T-helper 2 cell treated with Interferon-gamma antibody and Interleukin-4, amounts not matched to agents 100 ng/mL and 5 ng/mL, for 36 hours (primary cell): ENCODE results near the gene GOLGA6L7. TPM values are rescaled to one million over a fixed set of nuclear protein-coding genes. Genes with fewer than 3 reads are reported as not detected.
"Not testable (repeated sequence)": the region's sequence is repeated elsewhere in the genome, so short reads cannot be mapped to it uniquely, and the experiment has no call there.

Experiments used
- intact Hi-C: fragments of 100-400 bp; cut with micrococcal nuclease; formaldehyde crosslinking; loops from one replicate; pipeline ENCODE4 v1.15.1; 2023
- total RNA-seq: library from RNA; stranded (reverse); gene quantifications from 2 replicates; pipeline ENCODE4 v1.2.3, GENCODE V29; 2022

GOLGA6L7 gene
- not detected in 2 replicates for total RNA-seq

GRCh38 chr15:28848521-28848920, at the start of gene GOLGA6L7:
TSS of gene GOLGA6L7 (minus strand) at chr15:28848644. CDS start at chr15:28848549, 95 bp downstream.
- intact Hi-C loops = not testable (repeated sequence)

GRCh38 chr15:28897861-28898585, 49.6 kb upstream of the GOLGA6L7 start:
- intact Hi-C loops = no loop called here

GRCh38 chr15:28896951-28897350, 48.5 kb upstream of the GOLGA6L7 start:
- intact Hi-C loops = no loop called here

GRCh38 chr15:28895566-28895965, 47.1 kb upstream of the GOLGA6L7 start:
- intact Hi-C loops = no loop called here

DNA sequence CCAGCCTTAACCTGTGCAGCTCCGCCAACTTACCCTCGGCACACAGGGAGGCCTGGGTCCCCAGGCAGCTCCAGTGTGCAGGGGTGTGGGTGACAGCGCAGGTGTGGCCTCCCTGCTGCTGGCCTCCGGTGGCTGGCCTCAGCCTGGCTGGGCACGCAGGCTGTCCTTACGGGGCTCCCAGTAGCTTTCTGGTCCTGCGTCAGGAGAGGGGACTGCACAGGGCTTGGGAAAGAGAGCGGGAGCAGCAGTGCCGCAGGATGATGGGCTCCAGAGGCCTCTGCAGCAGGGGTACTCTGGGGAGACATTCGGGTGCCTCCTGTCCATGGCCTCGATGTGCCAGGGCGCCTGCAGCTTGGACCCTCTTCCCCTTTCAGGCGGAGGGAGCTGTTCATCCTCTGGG, 46.7 kb upstream of the GOLGA6L7 start:
- intact Hi-C loops = no loop called here

- intact Hi-C loops = no loop called here
Observed at GRCh38 chr15:28894631-28895030, 46.2 kb upstream of the GOLGA6L7 start.

DNA sequence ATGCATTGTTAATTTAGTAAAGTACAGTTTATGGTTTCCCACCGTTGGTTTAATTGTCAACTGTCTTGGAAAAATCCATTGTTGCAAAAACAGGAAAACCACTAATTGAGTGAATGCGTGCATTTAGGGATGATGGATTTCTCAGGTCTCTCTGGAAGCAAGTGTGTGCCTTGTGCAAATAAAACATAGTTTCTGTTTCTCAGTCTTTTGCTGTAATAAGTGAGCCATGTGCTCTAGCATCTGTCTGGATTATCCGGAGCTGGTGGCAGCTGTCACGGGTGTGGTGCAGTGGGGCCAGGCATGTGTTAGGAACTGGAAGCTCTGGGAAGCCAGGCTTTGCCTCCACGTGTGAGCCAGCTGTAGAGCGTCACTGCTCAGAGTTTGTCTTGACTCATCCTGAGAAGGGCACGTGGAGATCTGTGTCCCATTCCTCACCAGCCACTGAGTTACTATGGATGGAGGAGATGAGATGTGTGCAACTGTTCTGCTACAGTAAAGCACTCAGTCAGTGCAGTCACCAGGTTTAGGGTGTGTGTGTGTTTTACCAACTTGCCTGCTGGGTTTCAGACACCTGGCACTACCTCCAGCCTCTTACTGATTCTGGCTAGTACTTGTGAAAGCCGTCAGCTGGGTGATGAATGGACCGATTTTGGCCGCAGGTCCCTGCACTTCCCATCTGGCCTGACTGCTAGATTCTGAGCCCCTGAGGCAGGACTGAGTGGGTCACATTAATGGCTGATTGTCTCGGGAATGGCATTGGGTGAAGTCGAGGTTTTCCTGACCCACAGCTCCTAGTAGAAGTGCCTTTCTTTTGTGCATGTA, 44.6 kb upstream of the GOLGA6L7 start:
- intact Hi-C loops = no loop called here

DNA sequence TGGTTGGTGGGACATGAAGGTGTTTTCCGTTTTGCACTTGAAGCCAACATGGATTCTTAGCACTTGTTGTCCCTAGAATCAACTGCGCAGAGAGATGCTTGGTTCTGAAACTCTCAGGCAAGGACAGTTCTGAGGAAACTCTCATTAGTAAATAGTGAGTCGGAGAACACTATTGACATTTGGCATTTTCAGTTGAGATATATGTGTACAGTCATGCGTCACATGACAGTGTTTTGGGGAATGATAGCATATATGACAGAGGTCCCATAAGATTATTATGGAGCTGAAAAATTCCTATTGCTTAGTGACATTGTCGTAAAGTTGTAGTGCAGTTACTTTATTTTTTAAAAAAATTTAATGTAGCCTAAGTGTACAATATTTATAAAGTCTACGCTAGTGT, 43.1 kb upstream of the GOLGA6L7 start:
- intact Hi-C loops = loop anchor here (2.0 kb wide), 1 partner anchor 83 kb away; no protein-coding TSS in a partner anchor

- intact Hi-C loops = loop anchor here (2.0 kb wide), 1 partner anchor 84 kb away; no protein-coding TSS in a partner anchor
Observed at GRCh38 chr15:28890711-28891495, 42.5 kb upstream of the GOLGA6L7 start.

DNA sequence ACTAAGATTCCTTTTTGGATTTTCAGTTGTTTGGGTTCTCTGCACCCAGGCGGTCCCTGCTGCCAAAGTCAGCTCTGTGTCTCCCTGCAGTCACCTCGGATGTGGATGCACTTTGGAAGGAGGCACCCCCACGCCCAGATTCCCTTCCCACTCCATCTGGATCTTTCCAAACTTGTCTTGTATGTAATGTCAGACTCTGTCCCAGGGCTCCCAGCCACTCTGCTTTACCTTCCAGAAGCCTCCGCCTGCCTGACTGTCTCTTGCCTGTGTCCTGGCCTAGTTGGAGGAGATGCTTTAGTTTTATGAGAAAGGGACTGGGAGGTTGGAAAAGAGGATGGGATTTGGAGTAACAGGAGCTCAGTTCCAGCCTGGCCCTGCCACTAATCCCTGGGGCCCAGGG, 41.8 kb upstream of the GOLGA6L7 start:
- intact Hi-C loops = loop anchor here (2.0 kb wide), 1 partner anchor 85 kb away; no protein-coding TSS in a partner anchor

GRCh38 chr15:28889871-28890270, 41.4 kb upstream of the GOLGA6L7 start:
- intact Hi-C loops = loop anchor here (2.0 kb wide), 1 partner anchor 85 kb away; no protein-coding TSS in a partner anchor

- intact Hi-C loops = no loop called here
Observed at GRCh38 chr15:28889346-28889745, 40.9 kb upstream of the GOLGA6L7 start.

- intact Hi-C loops = no loop called here
Observed at GRCh38 chr15:28888900-28889299, 40.5 kb upstream of the GOLGA6L7 start.

DNA sequence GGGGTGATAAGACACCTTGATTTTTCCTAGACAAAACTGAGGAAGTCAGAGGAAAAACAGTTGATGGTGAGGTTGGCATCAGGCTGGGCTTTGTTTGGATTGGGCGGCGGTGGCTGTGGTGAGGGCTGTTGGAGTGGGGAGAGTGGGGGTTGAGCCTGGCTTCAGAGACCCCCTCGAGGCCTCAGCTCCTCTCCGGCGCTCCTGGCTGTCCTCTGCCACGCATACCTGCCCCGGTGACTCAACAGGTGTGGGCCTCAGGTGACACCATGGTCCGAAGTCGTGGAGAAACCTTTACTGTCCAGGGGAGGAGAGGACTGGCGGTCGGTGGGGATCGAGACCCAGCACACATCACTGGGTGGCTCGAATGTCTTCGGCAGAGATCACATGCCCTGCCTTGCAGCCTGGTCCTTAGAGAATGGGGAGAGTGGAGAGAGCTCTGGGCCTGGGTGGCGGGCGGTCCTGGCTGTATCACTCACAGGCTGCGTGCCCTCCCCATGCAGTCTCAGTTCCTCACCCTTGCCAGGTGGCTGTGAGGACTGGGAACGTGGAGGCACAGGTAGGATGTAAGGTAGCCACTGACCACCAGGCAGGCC, 40.0 kb upstream of the GOLGA6L7 start:
- intact Hi-C loops = no loop called here

DNA sequence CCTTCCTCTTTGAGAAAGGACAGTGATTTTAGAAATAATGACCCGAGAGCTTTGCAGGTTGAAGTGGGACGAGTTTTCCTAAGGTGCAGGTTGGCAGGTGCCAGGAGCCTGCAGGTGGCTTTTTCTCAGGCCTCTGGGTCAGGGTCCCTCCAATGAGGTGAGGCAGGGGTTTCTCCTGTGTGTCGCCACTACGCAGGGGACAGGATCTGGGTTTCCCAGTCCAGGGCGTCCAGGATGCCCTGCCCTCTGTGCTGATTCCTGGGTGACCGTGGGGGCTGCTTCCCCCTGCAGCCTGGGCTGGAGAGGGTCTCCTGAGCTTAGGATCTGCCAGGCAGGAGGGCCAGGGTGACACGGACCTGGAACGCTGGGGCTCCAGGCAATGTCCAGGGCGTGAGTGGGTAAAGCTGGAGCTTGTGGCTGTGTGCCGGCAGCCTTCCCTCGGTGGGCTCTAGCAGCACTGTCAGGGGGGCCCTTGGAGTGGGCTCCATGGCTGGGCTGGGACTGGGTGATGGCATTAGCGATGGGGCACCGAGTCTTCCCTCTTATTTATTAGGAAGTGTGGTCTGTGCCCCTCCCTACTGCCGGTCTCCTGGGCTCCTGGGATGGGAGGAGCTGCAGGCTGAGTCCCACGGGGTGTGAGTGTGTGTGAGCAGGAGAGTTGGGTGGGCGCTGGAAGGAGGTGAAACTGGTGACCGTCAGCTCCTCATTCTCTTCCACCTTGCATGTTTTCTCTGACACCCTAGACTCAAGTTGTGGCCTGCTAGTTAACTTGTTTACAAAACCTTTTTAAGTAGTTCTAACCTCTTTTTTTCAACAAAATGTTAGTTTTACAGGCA, 39.1 kb upstream of the GOLGA6L7 start:
- intact Hi-C loops = no loop called here

- intact Hi-C loops = no loop called here
Observed at GRCh38 chr15:28886431-28887338, 38.2 kb upstream of the GOLGA6L7 start.

DNA sequence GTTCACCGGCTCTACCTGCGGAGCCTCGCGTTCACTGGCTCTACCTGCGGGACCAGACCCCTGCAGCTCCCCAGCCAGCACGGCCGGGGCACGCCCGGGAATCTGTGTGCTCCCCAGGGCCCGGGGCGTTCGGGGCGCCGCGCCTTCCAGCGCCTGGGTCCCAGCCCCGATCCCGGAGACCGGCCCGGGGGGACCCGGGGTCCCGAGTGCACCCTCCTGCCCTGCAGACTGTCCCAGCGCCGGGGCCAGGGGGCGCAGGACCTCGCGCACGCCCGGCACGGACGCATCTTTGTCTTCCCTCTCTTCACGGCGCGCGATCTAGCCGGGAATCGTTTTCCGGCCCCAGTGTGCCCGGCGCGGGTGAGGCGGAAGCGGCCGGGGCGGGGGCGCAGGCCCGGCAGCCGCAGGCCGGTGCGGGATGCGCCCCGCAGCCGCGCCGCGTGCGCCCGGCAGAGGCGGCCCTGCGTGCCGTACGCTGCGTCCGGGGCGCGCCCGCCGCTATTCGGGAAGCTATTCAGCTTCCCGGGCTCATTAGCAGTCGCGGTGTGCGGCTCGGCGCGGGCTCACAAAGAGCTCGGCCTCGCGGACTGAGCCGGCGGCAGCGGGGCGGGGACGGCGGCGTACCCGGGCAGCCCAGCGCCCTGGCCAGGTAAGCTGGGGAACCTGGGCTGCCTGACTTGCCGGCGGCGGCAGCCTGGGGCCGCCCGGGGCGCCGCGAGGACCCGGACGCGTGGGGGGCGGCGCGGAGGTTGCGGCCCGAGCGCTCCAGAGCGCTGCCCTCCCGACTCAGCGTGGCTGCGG, 37.4 kb upstream of the GOLGA6L7 start, which contains the start of gene APBA2:
Gene APBA2, plus strand, starts transcription at position 345 of the 801 bp plus-strand sequence. CDS start 167,911 bp downstream, outside the sequence.
- intact Hi-C loops = no loop called here

DNA sequence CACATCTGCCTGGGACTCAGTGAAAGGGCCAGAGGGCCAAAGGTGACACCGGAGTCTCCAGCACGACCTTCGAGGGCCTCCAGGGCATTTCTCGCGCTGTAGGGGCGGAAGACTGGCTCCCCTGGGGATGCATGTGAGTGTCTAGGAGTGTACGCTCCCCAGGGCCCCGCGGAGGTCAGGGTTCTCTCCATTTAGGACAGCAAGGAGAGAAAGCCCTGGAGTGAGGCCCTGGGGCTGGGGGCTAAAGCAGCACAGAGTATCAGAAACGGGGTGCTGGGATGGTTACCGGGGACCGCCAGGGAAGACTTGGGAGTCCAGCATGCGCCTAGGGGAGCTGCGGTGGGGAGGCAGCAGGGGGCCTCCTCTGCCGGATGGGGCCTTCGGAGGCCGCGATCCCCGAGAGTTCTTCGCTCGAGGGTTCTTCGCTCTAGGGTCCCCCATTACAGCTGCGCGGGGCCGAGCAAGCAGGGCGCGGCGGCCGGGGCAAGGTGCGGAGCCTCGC, 36.7 kb upstream of the GOLGA6L7 start:
- intact Hi-C loops = no loop called here
